GM12892 (cell line): ENCODE results near the gene SLC10A3.

ENCODE experiments used
- POLR2A ChIP-seq: IDR thresholded peaks from 2 replicates; pipeline ENCODE4 v1.6.1; 2011; ENCODE audit warnings: low read depth, low read length, control low read depth
- POLR2AphosphoS5 ChIP-seq: IDR thresholded peaks from 2 replicates; pipeline ENCODE4 v1.6.1; 2011; ENCODE audit warnings: low read depth, low read length, control low read depth

DNA sequence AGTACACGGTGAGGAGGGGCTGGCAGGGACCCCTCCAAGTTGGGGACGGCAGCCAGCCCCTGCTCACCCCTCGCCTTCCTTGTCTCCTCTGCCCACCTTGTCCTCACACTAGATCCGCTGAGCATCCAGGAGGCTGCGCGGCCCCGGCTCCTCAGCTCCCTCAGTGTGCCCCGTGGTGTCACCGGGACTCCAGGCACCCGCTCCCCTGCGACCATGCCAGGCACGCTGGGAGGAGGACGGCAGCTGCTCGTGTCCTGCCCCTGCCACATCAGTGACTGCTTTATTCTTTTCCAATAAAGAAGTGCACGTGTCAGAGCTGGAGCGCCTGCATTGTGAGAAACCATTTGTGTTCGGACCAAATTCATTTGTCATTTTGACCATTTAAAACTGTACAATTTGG is 40.1 kb downstream of the SLC10A3 start:
- TF ChIP-seq POLR2AphosphoS5 (no peak), POLR2A (no peak)
